ENCODE measurements around the gene TULP3.

Gene TULP3

DNA sequence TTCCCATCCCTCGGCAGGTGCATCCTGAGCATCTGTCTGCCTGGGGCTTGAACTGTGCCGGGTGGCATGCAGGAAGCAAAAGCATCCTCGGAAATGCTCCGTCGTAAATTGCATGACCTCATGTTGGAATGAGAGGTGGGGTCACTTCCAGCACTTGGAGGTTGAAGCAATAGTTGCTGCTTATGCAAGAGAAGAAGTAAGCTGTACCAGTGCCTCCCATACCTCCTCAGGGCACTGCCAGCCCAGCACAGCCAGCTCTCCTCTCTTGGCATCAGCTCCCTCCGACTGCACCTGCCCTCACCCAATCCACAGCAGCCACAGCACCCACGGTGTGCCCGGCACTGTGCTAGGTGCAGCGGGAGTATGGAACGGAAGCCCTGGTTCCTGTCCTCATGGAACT lies 80.1 kb downstream of the TULP3 start:
- no peak for DNase-seq (ENCODE audit: low read depth)

DNA sequence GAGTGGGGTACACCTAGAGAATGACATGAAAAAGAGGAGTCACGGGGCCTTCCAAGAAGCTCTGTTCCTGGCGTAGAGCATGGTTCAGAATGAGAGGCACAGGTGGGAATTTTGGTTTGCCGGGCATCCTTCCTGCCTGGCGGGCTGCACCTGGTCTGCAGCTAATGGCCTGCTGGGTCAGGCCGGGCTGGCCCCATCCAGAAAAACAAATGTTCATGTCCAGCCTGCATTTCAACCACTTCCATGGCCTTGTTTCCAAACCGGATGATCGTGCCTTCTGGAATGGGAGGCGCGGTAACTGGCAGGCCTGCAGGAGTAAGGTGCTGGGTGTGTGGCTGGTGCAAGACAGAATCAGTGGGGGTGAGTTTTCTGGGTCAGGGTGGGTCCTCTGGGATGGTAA lies 82.9 kb downstream of the TULP3 start:
- DNase-seq (ENCODE audit: low read depth), result no peak

DNA sequence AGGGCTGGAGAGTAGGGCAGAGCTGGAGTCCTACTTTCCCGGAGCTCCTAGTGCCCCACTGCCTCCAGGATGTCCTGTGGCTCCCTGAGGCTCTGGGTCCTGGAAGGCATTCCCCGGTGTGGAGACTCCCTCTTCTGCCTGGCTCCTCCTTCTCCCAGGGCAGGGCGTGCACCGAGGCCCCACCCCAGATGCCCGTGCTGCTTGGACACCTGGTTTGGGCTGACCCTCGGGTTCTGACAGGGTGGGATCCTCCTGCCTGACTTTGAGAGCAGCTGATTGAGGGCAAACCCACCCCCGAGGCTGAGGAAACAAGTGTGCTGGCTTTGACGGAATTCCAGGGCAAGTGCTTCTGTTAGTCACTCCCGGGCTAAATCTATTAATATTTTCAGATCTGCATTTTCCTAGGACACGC lies 83.9 kb downstream of the TULP3 start:
- DNase-seq (ENCODE audit: low read depth), result no peak

DNA sequence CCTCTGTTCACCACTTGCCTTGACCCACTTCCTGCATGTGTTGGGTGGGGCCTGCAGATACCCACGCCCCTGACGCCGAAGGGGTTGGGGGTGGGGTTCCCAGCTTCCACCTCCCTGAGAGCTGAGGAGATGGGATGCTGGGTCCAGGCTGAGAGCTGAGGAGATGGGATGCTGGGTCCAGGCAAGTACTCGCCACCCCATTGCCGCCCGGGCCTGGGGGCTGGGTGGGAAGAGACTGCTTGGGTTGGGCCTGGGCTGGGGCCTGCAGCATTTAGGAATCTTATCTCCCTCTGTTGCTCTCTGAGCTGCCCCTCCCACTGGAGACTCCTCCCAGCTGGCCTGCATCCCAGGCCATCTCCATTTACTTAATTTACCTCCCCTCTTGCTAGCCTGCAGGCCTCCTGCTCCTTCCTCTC lies 85.9 kb downstream of the TULP3 start:
- no peak for DNase-seq (ENCODE audit: low read depth)

DNA sequence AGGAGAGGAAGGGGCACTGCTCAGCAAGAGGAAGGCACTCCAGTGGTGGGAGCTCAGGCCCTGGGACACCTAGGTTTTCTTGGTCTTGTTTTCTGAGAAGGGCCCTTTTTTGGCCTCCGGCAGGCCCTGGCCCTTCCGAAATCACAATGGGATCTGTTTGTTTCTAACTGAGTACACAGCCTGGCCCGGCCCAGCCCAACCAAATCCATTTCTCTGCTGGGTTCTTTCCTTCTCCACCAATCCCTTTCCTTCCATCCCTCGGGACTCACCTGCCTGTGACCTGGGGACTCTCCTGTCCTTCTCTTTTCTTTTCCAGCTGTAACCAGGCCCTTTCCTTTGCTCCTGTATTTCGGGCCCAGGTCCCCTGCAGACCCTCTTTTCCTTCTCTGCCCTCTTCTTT lies 87.1 kb downstream of the TULP3 start:
- no peak for DNase-seq (ENCODE audit: low read depth)

DNA sequence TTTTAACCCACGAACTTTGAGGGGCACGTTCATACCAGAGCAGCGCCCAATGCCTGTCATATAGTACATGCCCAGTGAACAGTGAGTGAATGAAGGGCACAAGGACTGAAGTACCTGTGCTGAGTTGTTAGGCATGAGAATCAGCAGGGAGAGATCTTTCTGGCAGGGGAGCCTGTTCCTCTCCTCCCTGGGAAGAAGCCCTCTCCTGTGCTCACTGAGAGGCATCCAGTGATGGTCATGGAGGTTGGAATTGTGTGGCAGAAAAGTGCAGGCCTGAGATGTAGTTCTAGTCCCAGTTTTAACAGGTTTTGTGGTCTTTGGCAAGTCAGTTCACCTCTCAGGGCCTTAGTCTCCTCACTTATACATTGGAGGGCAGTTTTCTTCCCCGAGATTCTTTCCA lies 89.1 kb downstream of the TULP3 start:
- no peak for DNase-seq (ENCODE audit: low read depth)

DNA sequence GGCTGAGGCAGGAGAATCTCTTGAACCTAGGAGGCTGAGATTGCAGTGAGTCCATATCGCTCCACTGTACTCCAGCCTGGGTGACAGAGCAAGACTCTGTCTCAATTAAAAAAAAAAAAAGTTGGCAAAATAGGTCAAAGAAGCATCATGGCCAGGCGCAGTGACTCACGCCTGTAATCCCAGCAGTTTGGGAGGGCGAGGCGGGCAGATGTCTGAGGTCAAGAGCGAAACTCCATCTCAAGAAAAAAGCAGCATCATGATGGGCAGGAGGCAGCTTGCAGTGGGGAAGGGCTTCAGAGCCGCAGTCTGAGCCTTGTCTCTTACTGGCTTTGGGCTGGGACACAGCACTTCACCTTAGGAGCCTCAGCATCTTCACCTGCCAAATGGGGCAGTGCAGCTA lies 89.9 kb downstream of the TULP3 start:
- DNase-seq (ENCODE audit: low read depth), result no peak

DNA sequence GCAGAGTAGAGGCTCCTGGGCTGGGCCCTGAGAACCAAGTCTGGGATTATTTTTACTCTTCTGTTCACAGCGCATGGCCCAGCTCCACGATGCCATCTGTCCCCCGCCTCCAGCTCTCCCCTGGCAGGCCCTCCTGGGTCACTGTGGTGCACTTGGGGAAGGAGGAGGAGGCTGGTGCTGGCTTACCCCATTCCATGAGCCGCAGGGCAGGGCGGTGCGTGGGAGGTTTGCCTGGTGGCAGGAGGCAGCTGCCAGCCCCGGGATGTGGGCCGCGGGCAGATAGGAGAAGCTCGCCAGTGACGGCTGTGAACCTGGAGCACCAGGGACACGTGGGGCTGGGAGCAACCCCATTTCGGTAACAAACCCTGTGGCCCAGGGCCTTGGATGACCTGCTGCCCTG lies 91.7 kb downstream of the TULP3 start:
- no peak for DNase-seq (ENCODE audit: low read depth)

DNA sequence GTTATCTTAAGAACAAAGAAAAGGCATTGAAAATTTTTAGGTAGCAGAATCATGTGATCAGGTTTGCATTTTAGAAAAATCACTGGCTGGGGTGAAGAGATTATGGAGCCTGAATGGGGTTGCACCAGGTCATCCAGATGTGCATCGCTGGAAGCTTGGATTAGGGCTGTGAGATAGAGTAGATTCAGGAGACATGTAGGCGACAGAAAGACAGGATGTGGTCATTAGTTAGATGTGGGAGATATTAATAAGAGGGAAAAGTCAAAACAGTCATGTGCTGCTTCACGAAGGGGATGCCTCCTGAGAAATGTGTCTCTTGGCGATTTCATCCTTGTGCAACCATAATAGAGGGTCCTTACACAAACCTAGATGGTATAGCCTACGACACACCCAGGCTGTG lies 93.6 kb downstream of the TULP3 start:
- DNase-seq (ENCODE audit: low read depth), result no peak

DNA sequence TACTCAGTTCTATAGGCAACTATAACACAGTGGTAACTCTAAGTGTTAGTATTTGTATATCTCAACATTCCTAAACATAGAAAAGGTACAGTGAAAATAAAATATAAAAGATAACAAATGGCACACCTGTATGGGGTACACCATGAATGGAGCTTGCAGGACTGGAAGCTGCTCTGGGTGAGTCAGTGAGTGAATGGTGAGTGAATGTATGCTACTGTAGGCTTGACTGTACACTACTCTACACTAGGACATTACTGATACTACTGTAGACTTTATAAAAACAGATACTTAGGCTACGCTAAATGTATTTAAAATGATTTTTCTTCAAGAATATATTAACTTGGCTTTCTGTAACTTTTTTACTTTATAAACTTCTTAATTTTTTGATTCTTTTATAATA lies 94.0 kb downstream of the TULP3 start:
- no peak for DNase-seq (ENCODE audit: low read depth)

DNA sequence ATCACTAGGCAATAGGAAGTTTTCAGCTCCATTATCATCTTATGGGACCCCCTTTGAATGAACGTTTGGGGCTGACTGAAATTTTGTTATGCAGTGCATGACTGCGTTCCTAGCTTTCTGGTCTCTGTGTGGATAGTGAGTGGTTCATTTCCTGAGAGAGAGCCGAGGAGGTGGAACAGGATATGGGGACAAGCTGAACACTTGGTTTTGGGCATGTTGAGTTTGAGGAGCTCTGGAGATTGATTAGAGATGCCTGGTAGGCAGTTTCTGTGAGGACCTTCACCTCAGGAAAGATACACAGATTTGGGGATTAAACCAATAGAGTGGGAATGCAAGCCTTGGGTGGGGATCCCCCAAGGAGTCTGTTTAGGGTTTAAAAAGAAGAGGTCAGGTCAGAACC lies 96.2 kb downstream of the TULP3 start:
- DNase-seq (ENCODE audit: low read depth), result no peak

DNA sequence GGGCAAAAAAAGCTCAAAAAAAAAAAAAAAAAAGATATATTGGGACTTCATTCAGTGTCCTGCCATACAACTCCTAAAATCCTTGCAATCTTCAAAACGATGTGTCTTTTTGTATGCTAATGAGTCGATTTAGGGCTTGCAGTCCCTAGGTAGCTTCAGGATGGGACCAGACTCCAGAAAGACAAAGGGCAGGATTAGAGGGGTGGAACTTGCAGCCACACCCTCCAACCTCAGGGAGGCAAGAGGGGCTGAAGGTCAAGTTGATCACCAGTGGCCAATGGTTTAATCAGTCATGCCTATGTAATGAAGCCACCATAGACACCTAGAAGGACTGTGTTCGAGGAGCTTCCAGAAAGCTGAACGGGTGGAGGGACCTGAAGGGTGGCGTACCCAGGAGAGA lies 97.8 kb downstream of the TULP3 start:
- DNase-seq (ENCODE audit: low read depth), result no peak

Data from GM04503 (cell line).